GM23338 (cell line): ENCODE data around the gene C17orf78. TPM values are rescaled to one million over a fixed set of nuclear protein-coding genes. Genes with fewer than 3 reads are reported as not detected.

Source experiments
- ATAC-seq: fragments of 200-7000 bp; cut with Tn5 transposase; 3 replicates; pipeline ENCODE4 v1.9.1; 2020
- DNase-seq: peaks from one replicate; pipeline ENCODE4 v3.0.0-alpha.2; 2015; ENCODE audit warnings: low spot score
- H2AFZ ChIP-seq: fragments of 200-600 bp; sonication (generic); 2 replicates; pipeline ENCODE4 v1.8.0; 2016; ENCODE audit warnings: antibody characterized with exemption, mild to moderate bottlenecking, moderate library complexity
- H3F3A ChIP-seq: fragments of 200-600 bp; sonication (generic); replicated peaks from 2 replicates; pipeline ENCODE4 v1.8.0; 2017; ENCODE audit warnings: antibody characterized with exemption, mixed run types, low read depth
- H3K27ac ChIP-seq: fragments of 200-600 bp; sonication (generic); 2 replicates; pipeline ENCODE4 v1.6.1; 2016; ENCODE audit warnings: low read depth
- H3K27me3 ChIP-seq: fragments of 200-600 bp; sonication (generic); 2 replicates; pipeline ENCODE4 v1.8.0; 2016; ENCODE audit warnings: mild to moderate bottlenecking, mixed run types, moderate library complexity; ENCODE audit not compliant: insufficient read depth
- H3K36me3 ChIP-seq: fragments of 200-600 bp; sonication (generic); 2 replicates; pipeline ENCODE4 v1.8.0; 2016; ENCODE audit warnings: mild to moderate bottlenecking; ENCODE audit not compliant: insufficient read depth
- H3K4me1 ChIP-seq: fragments of 200-600 bp; sonication (generic); 2 replicates; pipeline ENCODE4 v1.8.0; 2016; ENCODE audit warnings: mild to moderate bottlenecking, moderate library complexity; ENCODE audit not compliant: insufficient read depth
- H3K4me2 ChIP-seq: fragments of 200-600 bp; sonication (generic); 2 replicates; pipeline ENCODE4 v1.7.1; 2017; ENCODE audit warnings: mixed run types
- H3K4me3 ChIP-seq: fragments of 200-600 bp; sonication (generic); 2 replicates; pipeline ENCODE4 v1.6.1; 2016; ENCODE audit warnings: mixed run types
- H3K79me2 ChIP-seq: fragments of 200-600 bp; sonication (generic); replicated peaks from 2 replicates; pipeline ENCODE4 v1.8.0; 2017; ENCODE audit warnings: mild to moderate bottlenecking; ENCODE audit not compliant: insufficient read depth
- H3K9me2 ChIP-seq: fragments of 200-600 bp; sonication (generic); 2 replicates; pipeline ENCODE4 v1.8.0; 2017; ENCODE audit not compliant: insufficient read depth
- H4K20me1 ChIP-seq: fragments of 200-600 bp; sonication (generic); replicated peaks from 2 replicates; pipeline ENCODE4 v1.8.0; 2017; ENCODE audit warnings: mild to moderate bottlenecking; ENCODE audit not compliant: insufficient read depth
- H3K27ac Mint-ChIP-seq: 2 replicates; pipeline ENCODE4 v1.8.0; 2020; ENCODE audit warnings: inconsistent platforms, mild to moderate bottlenecking, moderate library complexity, mixed read lengths
- H3K27me3 Mint-ChIP-seq: 3 replicates; pipeline ENCODE4 v1.8.0; 2022; ENCODE audit warnings: low read depth, mild to moderate bottlenecking, moderate library complexity, mixed read lengths, inconsistent platforms; ENCODE audit not compliant: insufficient read depth, poor library complexity
- H3K36me3 Mint-ChIP-seq: 3 replicates; pipeline ENCODE4 v1.8.0; 2021; ENCODE audit warnings: low read depth, mild to moderate bottlenecking, inconsistent platforms, moderate library complexity, mixed read lengths
- H3K4me1 Mint-ChIP-seq: 3 replicates; pipeline ENCODE4 v1.8.0; 2020; ENCODE audit warnings: mild to moderate bottlenecking, inconsistent platforms, mixed read lengths
- H3K4me3 Mint-ChIP-seq: 3 replicates; pipeline ENCODE4 v1.8.0; 2021; ENCODE audit warnings: moderate library complexity, mild to moderate bottlenecking, inconsistent platforms, mixed read lengths
- H3K9me3 Mint-ChIP-seq: 3 replicates; pipeline ENCODE4 v1.8.0; 2020; ENCODE audit warnings: moderate library complexity, mild to moderate bottlenecking, inconsistent platforms, mixed read lengths
- CREB1 ChIP-seq: fragments of 250-450 bp; sonication (Bioruptor Pico); IDR thresholded peaks from 2 replicates; pipeline ENCODE4 v1.5.0; 2020; ENCODE audit warnings: low read depth, mild to moderate bottlenecking, moderate library complexity
- EZH2 ChIP-seq: fragments of 200-600 bp; sonication (generic); IDR thresholded peaks from one replicate; pipeline ENCODE4 v1.8.0; 2017; ENCODE audit warnings: antibody characterized with exemption, mild to moderate bottlenecking, low read depth; ENCODE audit not compliant: unreplicated experiment
- EZH2phosphoT487 ChIP-seq: fragments of 200-600 bp; sonication (generic); IDR thresholded peaks from one replicate; pipeline ENCODE4 v1.8.1; 2018; ENCODE audit warnings: antibody characterized with exemption; ENCODE audit not compliant: unreplicated experiment
- JUNB ChIP-seq: IDR thresholded peaks from one replicate; pipeline ENCODE4 v1.6.1; 2016; ENCODE audit warnings: antibody characterized with exemption; ENCODE audit not compliant: unreplicated experiment
- NANOG ChIP-seq: IDR thresholded peaks from 2 replicates; pipeline ENCODE4 v1.6.1; 2016; ENCODE audit warnings: antibody characterized with exemption, borderline replicate concordance
- POLR2AphosphoS5 ChIP-seq: IDR thresholded peaks from 2 replicates; pipeline ENCODE4 v1.6.1; 2016; ENCODE audit warnings: antibody characterized with exemption, low read depth
- STAT1 ChIP-seq: IDR thresholded peaks from one replicate; pipeline ENCODE4 v1.6.1; 2016; ENCODE audit warnings: antibody characterized with exemption; ENCODE audit not compliant: unreplicated experiment
- ZNF114 ChIP-seq: fragments of 250-450 bp; sonication (Bioruptor Pico); IDR thresholded peaks from 2 replicates; pipeline ENCODE4 v1.5.0; 2020; ENCODE audit warnings: mild to moderate bottlenecking, moderate library complexity
- ZNF331 ChIP-seq: fragments of 250-450 bp; sonication (Bioruptor Pico); IDR thresholded peaks from 2 replicates; pipeline ENCODE4 v1.5.0; 2020; ENCODE audit warnings: low read depth, mild to moderate bottlenecking, moderate library complexity
- polyA plus RNA-seq: library from polyadenylated mRNA; unstranded; fragments of >200 nt; fragmentation: Nextera tagmentation; extraction: Ambion mirVana; gene quantifications from 2 replicates; pipeline ENCODE4 v1.2.1, GENCODE V29; 2016
- total RNA-seq: library from RNA; depleted of rRNA; stranded (reverse); fragments of >200 nt; shearing (Covaris generic); gene quantifications from 2 replicates; pipeline ENCODE4 v1.2.3, GENCODE V29; 2014
- TF ChIP-seq, protein P1 (sequence below): IDR thresholded peaks from one replicate; pipeline ENCODE4 v1.6.1; 2018; ENCODE audit warnings: antibody characterized with exemption; ENCODE audit not compliant: unreplicated experiment
- TF ChIP-seq, protein P2 (sequence below): IDR thresholded peaks from 2 replicates; pipeline ENCODE4 v1.6.1; 2016; ENCODE audit warnings: antibody characterized with exemption
- TF ChIP-seq, protein P3 (sequence below): fragments of 250-450 bp; sonication (Bioruptor Pico); IDR thresholded peaks from 2 replicates; pipeline ENCODE4 v1.5.0; 2020; ENCODE audit warnings: mild to moderate bottlenecking, moderate library complexity
- TF ChIP-seq, protein P4 (sequence below), 2 experiments: fragments of 200-600 bp in 1 of 2; sonication (generic) in 1 of 2; conservative IDR thresholded peaks; 2 replicates each; pipeline versions ENCODE4 v1.5.1 to v1.6.1; 2016 to 2017; ENCODE audit warnings: antibody characterized with exemption in 2 of 2, low read depth in 2 of 2, mild to moderate bottlenecking in 2 of 2, moderate library complexity in 1 of 2

The C17orf78 gene
- total and polyA plus RNA-seq, 2 experiments from 2014 or later = 0.19 TPM; not detected in 1

DNA sequence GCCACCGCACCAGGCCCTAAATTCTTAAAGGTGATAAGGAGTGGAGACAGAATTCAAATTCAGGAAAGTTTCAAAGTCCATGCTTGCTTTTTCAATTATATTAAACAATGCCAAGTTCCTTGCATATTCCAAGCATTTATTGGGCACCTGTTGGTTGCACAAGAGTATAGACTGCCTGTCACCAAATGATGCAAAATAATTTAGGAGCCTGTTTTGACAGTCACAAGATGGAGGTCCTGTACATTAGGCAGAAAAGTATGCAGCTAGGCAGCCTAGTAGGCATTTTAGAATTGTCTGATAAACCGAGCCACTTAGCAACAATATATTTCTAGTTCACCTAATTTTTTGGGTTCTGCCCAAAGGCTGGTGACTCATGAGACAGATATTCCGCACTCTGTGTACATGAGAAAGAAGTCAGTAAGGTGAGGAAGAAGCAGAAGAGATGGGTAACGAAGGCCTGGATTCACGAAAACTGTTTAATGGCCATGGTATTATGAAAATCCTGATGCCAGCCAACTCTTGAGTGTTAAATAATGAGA, 23.5 kb downstream of the C17orf78 start:
- 0 out of 3 replicates have a peak, but pooled peaks cover 3% of the 10 kb centered on the region for H3K36me3 Mint-ChIP-seq
- Histone ChIP-seq H3F3A (no peaks in the 10 kb centered on the region), H3K4me3 (no peak overlapping the region), H3K36me3 (no peaks in the 10 kb centered on the region), H3K27me3 (no peaks in the 10 kb centered on the region), H3K4me2 (no peak overlapping the region), H4K20me1 (no peaks in the 10 kb centered on the region; the same call in 1 of the 2 replicates), H3K27ac (no peak overlapping the region), H2AFZ (no peak overlapping the region), H3K9me2 (no peaks in the 10 kb centered on the region), H3K79me2 (peaks cover 9% of the 10 kb centered on the region), H3K4me1 (no peaks in the 10 kb centered on the region)
- no peak for ATAC-seq
- H3K4me3 Mint-ChIP-seq = no peak overlapping the region
- TF ChIP-seq, protein P1, sequence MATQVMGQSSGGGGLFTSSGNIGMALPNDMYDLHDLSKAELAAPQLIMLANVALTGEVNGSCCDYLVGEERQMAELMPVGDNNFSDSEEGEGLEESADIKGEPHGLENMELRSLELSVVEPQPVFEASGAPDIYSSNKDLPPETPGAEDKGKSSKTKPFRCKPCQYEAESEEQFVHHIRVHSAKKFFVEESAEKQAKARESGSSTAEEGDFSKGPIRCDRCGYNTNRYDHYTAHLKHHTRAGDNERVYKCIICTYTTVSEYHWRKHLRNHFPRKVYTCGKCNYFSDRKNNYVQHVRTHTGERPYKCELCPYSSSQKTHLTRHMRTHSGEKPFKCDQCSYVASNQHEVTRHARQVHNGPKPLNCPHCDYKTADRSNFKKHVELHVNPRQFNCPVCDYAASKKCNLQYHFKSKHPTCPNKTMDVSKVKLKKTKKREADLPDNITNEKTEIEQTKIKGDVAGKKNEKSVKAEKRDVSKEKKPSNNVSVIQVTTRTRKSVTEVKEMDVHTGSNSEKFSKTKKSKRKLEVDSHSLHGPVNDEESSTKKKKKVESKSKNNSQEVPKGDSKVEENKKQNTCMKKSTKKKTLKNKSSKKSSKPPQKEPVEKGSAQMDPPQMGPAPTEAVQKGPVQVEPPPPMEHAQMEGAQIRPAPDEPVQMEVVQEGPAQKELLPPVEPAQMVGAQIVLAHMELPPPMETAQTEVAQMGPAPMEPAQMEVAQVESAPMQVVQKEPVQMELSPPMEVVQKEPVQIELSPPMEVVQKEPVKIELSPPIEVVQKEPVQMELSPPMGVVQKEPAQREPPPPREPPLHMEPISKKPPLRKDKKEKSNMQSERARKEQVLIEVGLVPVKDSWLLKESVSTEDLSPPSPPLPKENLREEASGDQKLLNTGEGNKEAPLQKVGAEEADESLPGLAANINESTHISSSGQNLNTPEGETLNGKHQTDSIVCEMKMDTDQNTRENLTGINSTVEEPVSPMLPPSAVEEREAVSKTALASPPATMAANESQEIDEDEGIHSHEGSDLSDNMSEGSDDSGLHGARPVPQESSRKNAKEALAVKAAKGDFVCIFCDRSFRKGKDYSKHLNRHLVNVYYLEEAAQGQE = no peak
- TF ChIP-seq POLR2AphosphoS5 (no peak), EZH2phosphoT487 (no peak), STAT1 (no peak), ZNF331 (CRISPR knock-in tag) (no peak), EZH2 (no peak), ZNF114 (CRISPR knock-in tag) (no peak), CREB1 (CRISPR knock-in tag) (no peak), NANOG (no peak), JUNB (no peak)
- TF ChIP-seq, protein P2, sequence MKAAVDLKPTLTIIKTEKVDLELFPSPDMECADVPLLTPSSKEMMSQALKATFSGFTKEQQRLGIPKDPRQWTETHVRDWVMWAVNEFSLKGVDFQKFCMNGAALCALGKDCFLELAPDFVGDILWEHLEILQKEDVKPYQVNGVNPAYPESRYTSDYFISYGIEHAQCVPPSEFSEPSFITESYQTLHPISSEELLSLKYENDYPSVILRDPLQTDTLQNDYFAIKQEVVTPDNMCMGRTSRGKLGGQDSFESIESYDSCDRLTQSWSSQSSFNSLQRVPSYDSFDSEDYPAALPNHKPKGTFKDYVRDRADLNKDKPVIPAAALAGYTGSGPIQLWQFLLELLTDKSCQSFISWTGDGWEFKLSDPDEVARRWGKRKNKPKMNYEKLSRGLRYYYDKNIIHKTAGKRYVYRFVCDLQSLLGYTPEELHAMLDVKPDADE = no peak
- TF ChIP-seq, protein P3, sequence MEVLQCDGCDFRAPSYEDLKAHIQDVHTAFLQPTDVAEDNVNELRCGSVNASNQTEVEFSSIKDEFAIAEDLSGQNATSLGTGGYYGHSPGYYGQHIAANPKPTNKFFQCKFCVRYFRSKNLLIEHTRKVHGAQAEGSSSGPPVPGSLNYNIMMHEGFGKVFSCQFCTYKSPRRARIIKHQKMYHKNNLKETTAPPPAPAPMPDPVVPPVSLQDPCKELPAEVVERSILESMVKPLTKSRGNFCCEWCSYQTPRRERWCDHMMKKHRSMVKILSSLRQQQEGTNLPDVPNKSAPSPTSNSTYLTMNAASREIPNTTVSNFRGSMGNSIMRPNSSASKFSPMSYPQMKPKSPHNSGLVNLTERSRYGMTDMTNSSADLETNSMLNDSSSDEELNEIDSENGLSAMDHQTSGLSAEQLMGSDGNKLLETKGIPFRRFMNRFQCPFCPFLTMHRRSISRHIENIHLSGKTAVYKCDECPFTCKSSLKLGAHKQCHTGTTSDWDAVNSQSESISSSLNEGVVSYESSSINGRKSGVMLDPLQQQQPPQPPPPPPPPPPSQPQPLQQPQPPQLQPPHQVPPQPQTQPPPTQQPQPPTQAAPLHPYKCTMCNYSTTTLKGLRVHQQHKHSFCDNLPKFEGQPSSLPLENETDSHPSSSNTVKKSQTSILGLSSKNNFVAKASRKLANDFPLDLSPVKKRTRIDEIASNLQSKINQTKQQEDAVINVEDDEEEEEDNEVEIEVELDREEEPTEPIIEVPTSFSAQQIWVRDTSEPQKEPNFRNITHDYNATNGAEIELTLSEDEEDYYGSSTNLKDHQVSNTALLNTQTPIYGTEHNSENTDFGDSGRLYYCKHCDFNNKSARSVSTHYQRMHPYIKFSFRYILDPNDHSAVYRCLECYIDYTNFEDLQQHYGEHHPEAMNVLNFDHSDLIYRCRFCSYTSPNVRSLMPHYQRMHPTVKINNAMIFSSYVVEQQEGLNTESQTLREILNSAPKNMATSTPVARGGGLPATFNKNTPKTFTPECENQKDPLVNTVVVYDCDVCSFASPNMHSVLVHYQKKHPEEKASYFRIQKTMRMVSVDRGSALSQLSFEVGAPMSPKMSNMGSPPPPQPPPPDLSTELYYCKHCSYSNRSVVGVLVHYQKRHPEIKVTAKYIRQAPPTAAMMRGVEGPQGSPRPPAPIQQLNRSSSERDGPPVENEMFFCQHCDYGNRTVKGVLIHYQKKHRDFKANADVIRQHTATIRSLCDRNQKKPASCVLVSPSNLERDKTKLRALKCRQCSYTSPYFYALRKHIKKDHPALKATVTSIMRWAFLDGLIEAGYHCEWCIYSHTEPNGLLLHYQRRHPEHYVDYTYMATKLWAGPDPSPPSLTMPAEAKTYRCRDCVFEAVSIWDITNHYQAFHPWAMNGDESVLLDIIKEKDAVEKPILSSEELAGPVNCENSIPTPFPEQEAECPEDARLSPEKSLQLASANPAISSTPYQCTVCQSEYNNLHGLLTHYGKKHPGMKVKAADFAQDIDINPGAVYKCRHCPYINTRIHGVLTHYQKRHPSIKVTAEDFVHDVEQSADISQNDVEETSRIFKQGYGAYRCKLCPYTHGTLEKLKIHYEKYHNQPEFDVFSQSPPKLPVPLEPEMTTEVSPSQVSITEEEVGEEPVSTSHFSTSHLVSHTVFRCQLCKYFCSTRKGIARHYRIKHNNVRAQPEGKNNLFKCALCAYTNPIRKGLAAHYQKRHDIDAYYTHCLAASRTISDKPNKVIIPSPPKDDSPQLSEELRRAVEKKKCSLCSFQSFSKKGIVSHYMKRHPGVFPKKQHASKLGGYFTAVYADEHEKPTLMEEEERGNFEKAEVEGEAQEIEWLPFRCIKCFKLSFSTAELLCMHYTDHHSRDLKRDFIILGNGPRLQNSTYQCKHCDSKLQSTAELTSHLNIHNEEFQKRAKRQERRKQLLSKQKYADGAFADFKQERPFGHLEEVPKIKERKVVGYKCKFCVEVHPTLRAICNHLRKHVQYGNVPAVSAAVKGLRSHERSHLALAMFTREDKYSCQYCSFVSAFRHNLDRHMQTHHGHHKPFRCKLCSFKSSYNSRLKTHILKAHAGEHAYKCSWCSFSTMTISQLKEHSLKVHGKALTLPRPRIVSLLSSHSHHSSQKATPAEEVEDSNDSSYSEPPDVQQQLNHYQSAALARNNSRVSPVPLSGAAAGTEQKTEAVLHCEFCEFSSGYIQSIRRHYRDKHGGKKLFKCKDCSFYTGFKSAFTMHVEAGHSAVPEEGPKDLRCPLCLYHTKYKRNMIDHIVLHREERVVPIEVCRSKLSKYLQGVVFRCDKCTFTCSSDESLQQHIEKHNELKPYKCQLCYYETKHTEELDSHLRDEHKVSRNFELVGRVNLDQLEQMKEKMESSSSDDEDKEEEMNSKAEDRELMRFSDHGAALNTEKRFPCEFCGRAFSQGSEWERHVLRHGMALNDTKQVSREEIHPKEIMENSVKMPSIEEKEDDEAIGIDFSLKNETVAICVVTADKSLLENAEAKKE (CRISPR knock-in tag) = no peak
- TF ChIP-seq, protein P4, sequence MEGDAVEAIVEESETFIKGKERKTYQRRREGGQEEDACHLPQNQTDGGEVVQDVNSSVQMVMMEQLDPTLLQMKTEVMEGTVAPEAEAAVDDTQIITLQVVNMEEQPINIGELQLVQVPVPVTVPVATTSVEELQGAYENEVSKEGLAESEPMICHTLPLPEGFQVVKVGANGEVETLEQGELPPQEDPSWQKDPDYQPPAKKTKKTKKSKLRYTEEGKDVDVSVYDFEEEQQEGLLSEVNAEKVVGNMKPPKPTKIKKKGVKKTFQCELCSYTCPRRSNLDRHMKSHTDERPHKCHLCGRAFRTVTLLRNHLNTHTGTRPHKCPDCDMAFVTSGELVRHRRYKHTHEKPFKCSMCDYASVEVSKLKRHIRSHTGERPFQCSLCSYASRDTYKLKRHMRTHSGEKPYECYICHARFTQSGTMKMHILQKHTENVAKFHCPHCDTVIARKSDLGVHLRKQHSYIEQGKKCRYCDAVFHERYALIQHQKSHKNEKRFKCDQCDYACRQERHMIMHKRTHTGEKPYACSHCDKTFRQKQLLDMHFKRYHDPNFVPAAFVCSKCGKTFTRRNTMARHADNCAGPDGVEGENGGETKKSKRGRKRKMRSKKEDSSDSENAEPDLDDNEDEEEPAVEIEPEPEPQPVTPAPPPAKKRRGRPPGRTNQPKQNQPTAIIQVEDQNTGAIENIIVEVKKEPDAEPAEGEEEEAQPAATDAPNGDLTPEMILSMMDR (conservative IDR thresholded peaks at IDR 0.05; ENCODE audit: low read depth in 2 of 2) = no peak
- no peak overlapping the region for H3K27ac Mint-ChIP-seq
- DNase-seq = no peak
- no peaks in the 10 kb centered on the region for H3K4me1 Mint-ChIP-seq
- H3K27me3 Mint-ChIP-seq = no peaks in the 10 kb centered on the region
- H3K9me3 Mint-ChIP-seq = no peaks in the 10 kb centered on the region
